B cell (primary cell): ENCODE data around the gene CYP2R1.

Experiments used
- CTCF ChIP-seq: fragments of 200-600 bp; IDR thresholded peaks from one replicate; pipeline ENCODE4 v1.8.0; 2022; ENCODE audit warnings: antibody characterized with exemption, mild to moderate bottlenecking
- EZH2 ChIP-seq: IDR thresholded peaks from 2 replicates; pipeline ENCODE4 v1.6.1; 2012; ENCODE audit warnings: borderline replicate concordance, low read depth, mild to moderate bottlenecking, moderate library complexity, low read length; ENCODE audit not compliant: insufficient read depth, poor library complexity, severe bottlenecking

- no peak for TF ChIP-seq CTCF
- TF ChIP-seq EZH2: no peak
Observed at GRCh38 chr11:14902650-14903350, 10.8 kb upstream of the CYP2R1 start.
